ENCODE data around the gene KLHL26. TPM values are rescaled to one million over a fixed set of nuclear protein-coding genes. Genes with fewer than 3 reads are reported as not detected.
A peak's percentile ranks its signal among the peaks of the same experiment; 100 is the strongest.
"Not testable (repeated sequence)": the region's sequence is repeated elsewhere in the genome, so short reads cannot be mapped to it uniquely, and the experiment has no call there.

KLHL26 gene, protein sequence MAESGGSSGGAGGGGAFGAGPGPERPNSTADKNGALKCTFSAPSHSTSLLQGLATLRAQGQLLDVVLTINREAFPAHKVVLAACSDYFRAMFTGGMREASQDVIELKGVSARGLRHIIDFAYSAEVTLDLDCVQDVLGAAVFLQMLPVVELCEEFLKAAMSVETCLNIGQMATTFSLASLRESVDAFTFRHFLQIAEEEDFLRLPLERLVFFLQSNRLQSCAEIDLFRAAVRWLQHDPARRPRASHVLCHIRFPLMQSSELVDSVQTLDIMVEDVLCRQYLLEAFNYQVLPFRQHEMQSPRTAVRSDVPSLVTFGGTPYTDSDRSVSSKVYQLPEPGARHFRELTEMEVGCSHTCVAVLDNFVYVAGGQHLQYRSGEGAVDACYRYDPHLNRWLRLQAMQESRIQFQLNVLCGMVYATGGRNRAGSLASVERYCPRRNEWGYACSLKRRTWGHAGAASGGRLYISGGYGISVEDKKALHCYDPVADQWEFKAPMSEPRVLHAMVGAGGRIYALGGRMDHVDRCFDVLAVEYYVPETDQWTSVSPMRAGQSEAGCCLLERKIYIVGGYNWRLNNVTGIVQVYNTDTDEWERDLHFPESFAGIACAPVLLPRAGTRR
- 2.2 and 3.6 TPM in 2 replicates for total RNA-seq (2014; rRNA removed; shearing (Covaris generic))

DNA sequence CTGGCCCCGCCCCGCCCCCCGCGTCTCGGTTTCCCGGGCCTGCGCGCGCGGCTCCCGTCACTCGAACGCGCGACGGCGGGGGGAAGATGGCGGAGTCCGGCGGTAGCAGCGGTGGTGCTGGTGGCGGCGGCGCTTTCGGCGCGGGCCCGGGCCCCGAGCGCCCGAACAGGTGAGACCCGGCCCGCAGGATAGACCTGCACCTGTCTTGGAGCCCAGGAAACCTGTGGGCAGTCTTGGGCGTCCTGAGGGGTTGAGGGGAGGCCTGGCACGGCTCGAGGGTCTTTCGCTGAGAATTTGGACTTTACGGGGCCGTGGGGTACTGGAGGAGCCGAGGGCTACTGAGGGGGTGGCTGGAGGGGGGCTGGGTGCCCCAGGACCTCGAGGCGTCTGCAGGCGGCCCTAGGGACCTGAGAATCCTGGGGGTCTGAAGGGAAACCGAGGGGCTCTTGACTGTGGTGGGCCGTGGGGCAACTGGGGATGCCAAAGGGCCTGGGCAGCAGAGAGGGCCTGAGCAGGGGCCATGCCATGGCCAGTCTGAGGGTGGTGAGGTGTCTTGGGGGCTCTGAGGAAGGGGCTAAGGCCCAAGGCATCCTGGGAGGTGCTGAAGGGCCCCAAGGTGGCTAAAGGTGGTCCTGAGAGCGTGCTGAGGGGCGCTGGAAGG, at the start of gene KLHL26:
TSS of gene KLHL26 (plus strand) at position 60 of the 661 bp plus-strand sequence. CDS start at position 87, 27 bp downstream.
- DNase-seq (ENCODE audit: low read depth): no peak

DNA sequence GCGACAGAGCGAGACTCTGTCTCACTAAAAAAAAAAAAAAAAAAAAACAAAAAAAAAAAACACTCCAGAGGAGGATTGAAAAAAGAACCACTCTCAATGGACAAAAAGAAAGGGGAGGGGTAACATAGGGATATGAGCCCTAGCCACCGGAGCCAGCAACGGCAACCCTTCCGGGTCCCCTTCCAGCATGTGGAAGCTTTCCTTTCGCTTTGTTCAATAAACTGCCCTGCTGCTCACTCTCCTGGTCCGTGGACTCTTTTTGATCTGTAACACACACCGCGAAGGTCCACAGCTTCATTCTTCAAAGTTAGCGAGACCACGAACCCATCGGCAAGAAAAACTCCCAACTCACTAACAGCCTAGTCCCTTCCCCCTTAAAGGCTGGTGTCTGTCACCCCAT, 49.3 kb upstream of the KLHL26 start:
- DNase-seq (ENCODE audit: low read depth): no peak

DNA sequence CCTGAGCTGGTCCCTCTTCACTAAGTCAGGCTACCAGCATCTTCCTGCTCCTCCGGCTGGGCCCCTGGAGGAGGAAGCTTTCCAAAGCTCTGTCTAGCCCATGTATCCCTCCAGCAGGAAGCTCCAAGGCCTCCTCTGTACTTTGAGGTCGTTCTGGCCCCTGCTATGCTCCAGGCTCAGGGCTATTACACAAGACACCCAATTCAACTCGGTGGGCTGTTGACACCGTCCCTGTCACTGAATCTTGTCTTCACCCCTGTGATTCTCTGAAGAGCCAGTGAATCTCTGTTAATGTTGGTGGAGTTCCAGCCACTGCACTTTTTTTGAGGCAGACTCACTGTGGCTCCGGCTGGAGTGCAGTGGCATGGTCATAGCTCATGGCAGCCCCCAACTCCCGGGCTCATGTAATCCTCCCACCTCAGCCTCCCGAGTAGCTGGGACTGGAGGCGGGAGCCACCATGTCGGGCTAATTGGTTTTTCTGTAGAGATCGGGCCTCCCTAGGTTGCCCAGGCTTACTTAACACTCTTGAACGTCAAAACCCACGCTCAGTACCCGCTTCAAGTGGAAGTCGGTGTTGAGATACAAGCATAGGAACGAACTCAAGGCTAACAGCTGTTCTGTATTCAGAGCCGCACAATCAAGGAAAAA, 48.7 kb upstream of the KLHL26 start:
- no peak for DNase-seq (ENCODE audit: low read depth)

- DNase-seq (ENCODE audit: low read depth): peak; percentile 67
Observed at GRCh38 chr19:18588611-18589379, 48.0 kb upstream of the KLHL26 start, which contains the start of gene REX1BD. TSS of gene REX1BD (plus strand) at chr19:18588798. CDS start at chr19:18588802, 4 bp downstream.

DNA sequence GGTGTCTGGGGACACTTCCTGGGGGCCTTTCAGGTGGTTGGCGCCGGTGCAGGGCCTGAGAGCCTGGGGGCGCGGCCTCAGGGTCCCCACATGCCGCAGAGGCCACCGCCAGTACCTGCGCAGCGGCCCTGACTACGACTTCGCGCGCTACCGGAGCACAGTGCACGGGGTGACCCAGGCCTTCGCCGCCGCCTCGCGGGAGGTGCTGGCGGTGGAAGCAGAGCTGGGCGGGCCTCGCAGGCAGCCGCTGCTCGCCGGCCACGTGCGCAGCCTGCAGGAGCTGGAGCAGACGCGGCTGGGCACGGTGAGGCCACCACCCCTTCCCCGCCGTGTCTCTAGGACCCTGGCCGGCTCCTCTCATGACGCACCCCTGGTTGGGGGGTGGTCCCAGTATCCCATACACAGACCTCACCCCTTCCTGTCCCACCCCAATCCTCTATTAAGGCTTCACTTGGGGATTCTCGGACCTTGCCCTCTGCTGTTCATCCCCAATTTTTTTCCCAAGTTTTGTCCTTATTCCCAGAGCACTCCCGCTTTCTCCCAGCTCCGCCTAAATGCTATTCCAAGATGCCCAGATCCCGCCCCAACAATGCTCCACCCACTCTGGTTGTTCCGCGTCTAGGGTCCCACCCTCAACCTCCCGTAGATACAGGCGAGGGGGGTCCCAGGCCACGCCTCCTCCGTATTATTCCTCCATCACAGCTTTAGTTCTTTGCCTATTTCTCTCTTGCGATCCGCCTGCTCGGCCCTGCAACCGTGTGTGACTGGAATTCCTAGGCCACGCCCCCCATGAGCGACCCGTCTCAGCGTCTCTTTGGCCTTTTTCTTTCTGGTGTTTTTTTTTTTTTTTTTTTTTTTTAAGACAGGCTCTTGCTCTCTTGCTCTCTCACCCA, 47.2 kb upstream of the KLHL26 start:
- peak; percentile 65 for DNase-seq (ENCODE audit: low read depth)

DNA sequence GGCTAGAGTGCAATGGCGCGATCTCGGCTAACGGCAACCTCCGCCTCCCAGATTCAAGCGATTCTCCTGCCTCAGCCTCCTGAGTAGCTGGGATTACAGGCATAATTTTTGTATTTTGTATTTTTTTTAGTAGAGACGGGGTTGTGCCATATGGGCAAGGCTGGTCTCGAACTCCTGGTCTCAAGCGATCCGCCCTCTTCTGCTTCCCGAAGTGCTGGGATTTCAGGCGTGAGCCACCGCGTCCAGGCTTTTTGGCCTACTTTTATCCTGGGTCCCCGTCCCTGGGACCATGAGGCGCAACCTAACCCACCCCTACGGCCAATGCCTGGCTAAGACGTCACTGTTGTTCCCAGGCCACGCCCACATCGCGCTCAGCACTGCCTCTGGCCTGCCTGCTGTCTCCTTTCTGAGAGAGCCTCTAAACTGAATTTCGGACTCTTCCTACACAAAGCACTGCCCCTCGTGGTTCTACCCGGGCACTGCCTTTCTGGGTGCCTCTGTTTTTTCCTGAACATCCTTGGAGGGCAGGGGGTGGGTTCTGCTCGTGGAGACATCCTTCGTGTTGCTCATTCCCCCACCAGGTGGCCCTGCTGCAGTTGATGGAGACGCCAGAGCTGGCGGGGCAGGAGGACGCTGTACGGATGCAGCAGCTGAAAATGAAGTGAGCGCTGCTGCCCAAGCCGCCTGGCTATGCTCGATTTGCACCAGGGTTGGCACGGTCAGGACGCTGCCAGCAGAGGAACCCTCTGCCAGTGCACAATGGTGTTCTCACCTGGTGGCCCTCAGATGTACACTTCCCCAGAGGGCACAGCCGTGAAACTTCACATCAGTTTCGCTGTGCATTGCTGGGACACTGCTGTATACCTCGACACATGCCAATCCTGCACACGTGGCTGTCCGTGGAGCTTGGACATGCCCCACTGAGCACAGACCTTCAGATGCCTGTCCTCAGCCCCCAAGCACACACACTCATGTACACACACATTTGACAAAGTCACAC, 46.3 kb upstream of the KLHL26 start:
- no peak for DNase-seq (ENCODE audit: low read depth)

- no peak for DNase-seq (ENCODE audit: low read depth)
Observed at GRCh38 chr19:18591735-18592385, 45.0 kb upstream of the KLHL26 start.

DNA sequence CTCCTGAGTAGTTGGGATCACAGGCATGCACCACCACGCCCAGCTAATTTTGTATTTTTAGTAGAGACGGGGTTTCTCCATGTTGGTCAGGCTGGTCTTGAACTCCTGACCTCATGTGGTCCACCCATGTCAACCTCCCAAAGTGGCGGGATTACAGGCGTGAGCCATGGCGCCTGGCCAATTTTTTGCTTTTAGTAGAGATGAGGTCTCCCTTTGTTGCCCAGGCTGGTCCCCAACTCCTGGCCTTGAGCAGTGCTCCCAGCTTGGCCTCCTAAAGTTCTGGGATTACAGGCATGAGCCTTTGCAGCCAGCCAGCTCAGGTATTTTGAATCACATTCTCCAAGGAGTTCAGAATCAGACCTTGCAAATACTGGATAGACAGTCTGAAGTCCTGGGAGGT, 44.1 kb upstream of the KLHL26 start:
- not testable (repeated sequence) for DNase-seq (ENCODE audit: low read depth)

- DNase-seq (ENCODE audit: low read depth): no peak
Observed at GRCh38 chr19:18593367-18594095, 43.3 kb upstream of the KLHL26 start.

GRCh38 chr19:18594096-18594823, 42.6 kb upstream of the KLHL26 start:
- peak; percentile 58 for DNase-seq (ENCODE audit: low read depth)

GRCh38 chr19:18594824-18595373, 41.9 kb upstream of the KLHL26 start:
- no peak for DNase-seq (ENCODE audit: low read depth)

DNA sequence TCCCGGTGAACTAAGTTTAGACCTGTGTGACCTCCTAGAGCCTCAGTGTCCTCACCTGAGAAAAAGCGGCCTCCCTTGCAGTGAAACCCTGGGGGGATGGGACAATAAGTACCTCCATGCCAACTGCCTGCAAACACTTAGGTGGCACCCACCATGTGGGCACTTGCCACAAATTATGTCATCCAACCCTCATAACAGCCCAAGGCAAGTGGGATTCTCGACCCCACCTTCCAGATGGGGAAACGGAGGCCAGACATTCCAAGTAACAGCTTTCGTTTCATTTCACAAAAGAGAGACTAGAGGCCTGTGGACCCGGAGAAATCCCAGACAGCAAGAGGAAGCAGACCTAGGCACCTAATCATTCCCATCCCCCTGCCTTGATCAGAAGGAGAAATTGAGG, 41.4 kb upstream of the KLHL26 start:
- DNase-seq (ENCODE audit: low read depth): no peak

GRCh38 chr19:18596752-18597157, 40.1 kb upstream of the KLHL26 start:
- no peak for DNase-seq (ENCODE audit: low read depth)

- no peak for DNase-seq (ENCODE audit: low read depth)
Observed at GRCh38 chr19:18597809-18598660, 38.8 kb upstream of the KLHL26 start.

GRCh38 chr19:18599485-18599884, 37.3 kb upstream of the KLHL26 start:
- no peak for DNase-seq (ENCODE audit: low read depth)
